ENCODE data around the gene SFXN4. TPM values are rescaled to one million over a fixed set of nuclear protein-coding genes. Genes with fewer than 3 reads are reported as not detected.

Gene SFXN4
- total RNA-seq, 1 experiment from 2014 or later, result 67.0 TPM

DNA sequence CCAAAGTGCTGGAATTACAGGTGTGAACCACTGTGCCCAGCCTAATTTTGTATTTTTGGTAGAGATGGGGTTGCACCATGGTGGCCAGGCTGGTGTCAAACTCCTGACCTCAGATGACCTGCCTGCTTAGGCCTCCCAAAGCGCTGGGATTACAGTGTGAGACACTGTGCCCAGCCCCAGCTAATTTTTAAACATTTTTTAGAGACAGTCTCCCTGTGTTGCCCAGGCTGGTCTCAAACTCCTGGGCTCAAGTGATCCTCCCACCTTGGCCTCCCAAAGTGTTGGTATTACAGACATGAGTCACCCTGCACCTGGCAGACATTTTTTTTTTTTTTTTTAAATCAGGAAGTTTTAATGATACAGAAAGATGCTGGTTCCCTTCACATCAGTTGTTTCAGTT, 46.1 kb downstream of the SFXN4 start:
- Histone ChIP-seq H3K36me3 (ENCODE audit: control insufficient read depth, insufficient read depth, low read length) (peaks cover 5% of the 10 kb centered on the region; the same call in 1 of the 2 replicates), H3K27ac (ENCODE audit: low read length) (no peak overlapping the region), H3K4me1 (ENCODE audit: control insufficient read depth, insufficient read depth, low read length) (no peaks in the 10 kb centered on the region), H3K27me3 (ENCODE audit: control insufficient read depth, insufficient read depth, low read length) (no peaks in the 10 kb centered on the region), H3K4me3 (ENCODE audit: low read depth in 2 of 2, low read length in 2 of 2) (no peak overlapping the region), H3K9me3 (ENCODE audit: control insufficient read depth, insufficient read depth, low read depth, low read length) (no peaks in the 10 kb centered on the region)
- in situ Hi-C loops (cut with HindIII; ENCODE audit: low pct_unique_long_range_greater_than_20kb, low sequenced_read_pairs), result no loop called here
- DNase-seq (ENCODE audit: low read depth, low spot score) (no peak), ATAC-seq (no peak)
- POLR2A ChIA-PET, result no interaction called here
- CTCF ChIA-PET, result interaction anchor here (0.6 kb wide), 1 partner anchor 11 kb away, joined by 3 read pairs; no protein-coding TSS in a partner anchor
- no TSS peak for BruUV-seq (replicated peaks)
- TF ChIP-seq REST (IDR thresholded peaks at IDR 0.05; ENCODE audit: insufficient read depth in 1 of 2, low read depth in 2 of 2, low read length in 1 of 2) (no peak), SIN3A (IDR thresholded peaks at IDR 0.05; ENCODE audit: borderline replicate concordance, insufficient read depth, low read depth, low read length) (no peak), TCF7L2 (IDR thresholded peaks at IDR 0.05; ENCODE audit: low read depth, low read length) (no peak), POLR2AphosphoS5 (IDR thresholded peaks at IDR 0.05; ENCODE audit: low read depth, low read length) (no peak)
- TF ChIP-seq, protein P1, sequence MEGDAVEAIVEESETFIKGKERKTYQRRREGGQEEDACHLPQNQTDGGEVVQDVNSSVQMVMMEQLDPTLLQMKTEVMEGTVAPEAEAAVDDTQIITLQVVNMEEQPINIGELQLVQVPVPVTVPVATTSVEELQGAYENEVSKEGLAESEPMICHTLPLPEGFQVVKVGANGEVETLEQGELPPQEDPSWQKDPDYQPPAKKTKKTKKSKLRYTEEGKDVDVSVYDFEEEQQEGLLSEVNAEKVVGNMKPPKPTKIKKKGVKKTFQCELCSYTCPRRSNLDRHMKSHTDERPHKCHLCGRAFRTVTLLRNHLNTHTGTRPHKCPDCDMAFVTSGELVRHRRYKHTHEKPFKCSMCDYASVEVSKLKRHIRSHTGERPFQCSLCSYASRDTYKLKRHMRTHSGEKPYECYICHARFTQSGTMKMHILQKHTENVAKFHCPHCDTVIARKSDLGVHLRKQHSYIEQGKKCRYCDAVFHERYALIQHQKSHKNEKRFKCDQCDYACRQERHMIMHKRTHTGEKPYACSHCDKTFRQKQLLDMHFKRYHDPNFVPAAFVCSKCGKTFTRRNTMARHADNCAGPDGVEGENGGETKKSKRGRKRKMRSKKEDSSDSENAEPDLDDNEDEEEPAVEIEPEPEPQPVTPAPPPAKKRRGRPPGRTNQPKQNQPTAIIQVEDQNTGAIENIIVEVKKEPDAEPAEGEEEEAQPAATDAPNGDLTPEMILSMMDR (IDR thresholded peaks at IDR 0.05), result no peak
- intact Hi-C loops (cut with micrococcal nuclease; ENCODE audit: unreplicated experiment), result no loop called here

DNA sequence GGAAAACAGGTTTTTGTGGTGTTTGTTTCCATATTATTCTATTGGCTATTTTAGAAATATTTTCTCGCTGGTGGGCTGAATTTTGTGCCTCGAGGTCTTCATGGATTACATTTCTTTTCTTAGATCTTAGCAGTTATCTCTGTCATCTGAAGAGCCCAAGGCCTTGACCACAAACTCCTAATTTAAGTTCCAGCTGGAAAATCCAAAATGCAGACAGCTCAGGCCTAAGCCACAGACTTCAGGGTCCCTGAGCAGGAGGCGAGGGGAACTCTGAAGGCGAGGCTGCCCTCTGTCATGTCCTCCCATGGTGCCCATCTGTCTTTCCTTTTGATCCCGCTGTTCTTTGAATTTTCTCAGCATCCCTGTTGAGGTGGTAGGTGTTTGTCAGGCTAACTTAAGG, 47.3 kb downstream of the SFXN4 start:
- ChIA-PET POLR2A (no interaction called here), CTCF (no interaction called here)
- no peak for DNase-seq (ENCODE audit: low read depth, low spot score)
- no peak overlapping the region for H3K27ac ChIP-seq (ENCODE audit: low read length)
- no TSS peak for BruUV-seq (replicated peaks)
- intact Hi-C loops (cut with micrococcal nuclease; ENCODE audit: unreplicated experiment) (no loop called here), in situ Hi-C loops (cut with HindIII; ENCODE audit: low pct_unique_long_range_greater_than_20kb, low sequenced_read_pairs) (no loop called here)
- no peak overlapping the region for H3K4me3 ChIP-seq (ENCODE audit: low read depth in 2 of 2, low read length in 2 of 2)
- no peaks in the 10 kb centered on the region for H3K9me3 ChIP-seq (ENCODE audit: control insufficient read depth, insufficient read depth, low read depth, low read length)
- no peaks in the 10 kb centered on the region for H3K27me3 ChIP-seq (ENCODE audit: control insufficient read depth, insufficient read depth, low read length)
- ATAC-seq, result no peak
- peaks cover 11% of the 10 kb centered on the region; the same call in 1 of the 2 replicates for H3K36me3 ChIP-seq (ENCODE audit: control insufficient read depth, insufficient read depth, low read length)
- H3K4me1 ChIP-seq (ENCODE audit: control insufficient read depth, insufficient read depth, low read length), result no peaks in the 10 kb centered on the region
- TF ChIP-seq POLR2AphosphoS5 (IDR thresholded peaks at IDR 0.05; ENCODE audit: low read depth, low read length), result no peak
- TF ChIP-seq SIN3A (IDR thresholded peaks at IDR 0.05; ENCODE audit: borderline replicate concordance, insufficient read depth, low read depth, low read length), result no peak
- TF ChIP-seq REST (IDR thresholded peaks at IDR 0.05; ENCODE audit: insufficient read depth in 1 of 2, low read depth in 2 of 2, low read length in 1 of 2), result no peak
- no peak for TF ChIP-seq TCF7L2 (IDR thresholded peaks at IDR 0.05; ENCODE audit: low read depth, low read length)
- TF ChIP-seq, protein P1 (IDR thresholded peaks at IDR 0.05), result no peak

All from Panc1 (cell line).